Measurements from ENCODE around the gene BPHL.

DNA sequence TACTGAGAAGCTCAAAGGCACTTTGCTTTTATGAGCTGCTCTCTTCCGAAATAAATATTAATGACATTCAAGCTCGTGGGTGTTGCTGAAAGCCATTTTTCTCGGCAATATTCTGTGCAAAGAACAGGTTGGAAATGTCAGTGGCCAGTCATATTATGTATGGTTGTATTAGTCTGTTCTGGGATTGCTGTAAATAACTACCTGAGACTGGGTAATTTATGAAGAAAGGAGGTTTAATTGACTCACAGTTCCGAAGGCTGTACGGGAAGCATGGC lies 76.8 kb downstream of the BPHL start:
- TF ChIP-seq, protein P1, sequence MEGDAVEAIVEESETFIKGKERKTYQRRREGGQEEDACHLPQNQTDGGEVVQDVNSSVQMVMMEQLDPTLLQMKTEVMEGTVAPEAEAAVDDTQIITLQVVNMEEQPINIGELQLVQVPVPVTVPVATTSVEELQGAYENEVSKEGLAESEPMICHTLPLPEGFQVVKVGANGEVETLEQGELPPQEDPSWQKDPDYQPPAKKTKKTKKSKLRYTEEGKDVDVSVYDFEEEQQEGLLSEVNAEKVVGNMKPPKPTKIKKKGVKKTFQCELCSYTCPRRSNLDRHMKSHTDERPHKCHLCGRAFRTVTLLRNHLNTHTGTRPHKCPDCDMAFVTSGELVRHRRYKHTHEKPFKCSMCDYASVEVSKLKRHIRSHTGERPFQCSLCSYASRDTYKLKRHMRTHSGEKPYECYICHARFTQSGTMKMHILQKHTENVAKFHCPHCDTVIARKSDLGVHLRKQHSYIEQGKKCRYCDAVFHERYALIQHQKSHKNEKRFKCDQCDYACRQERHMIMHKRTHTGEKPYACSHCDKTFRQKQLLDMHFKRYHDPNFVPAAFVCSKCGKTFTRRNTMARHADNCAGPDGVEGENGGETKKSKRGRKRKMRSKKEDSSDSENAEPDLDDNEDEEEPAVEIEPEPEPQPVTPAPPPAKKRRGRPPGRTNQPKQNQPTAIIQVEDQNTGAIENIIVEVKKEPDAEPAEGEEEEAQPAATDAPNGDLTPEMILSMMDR (IDR thresholded peaks at IDR 0.05; ENCODE audit: low read depth, low read length), result no peak
- TF ChIP-seq EZH2phosphoT487 (IDR thresholded peaks at IDR 0.05; ENCODE audit: low read depth), result no peak
